ENCODE data around the gene NR1I2.

DNA sequence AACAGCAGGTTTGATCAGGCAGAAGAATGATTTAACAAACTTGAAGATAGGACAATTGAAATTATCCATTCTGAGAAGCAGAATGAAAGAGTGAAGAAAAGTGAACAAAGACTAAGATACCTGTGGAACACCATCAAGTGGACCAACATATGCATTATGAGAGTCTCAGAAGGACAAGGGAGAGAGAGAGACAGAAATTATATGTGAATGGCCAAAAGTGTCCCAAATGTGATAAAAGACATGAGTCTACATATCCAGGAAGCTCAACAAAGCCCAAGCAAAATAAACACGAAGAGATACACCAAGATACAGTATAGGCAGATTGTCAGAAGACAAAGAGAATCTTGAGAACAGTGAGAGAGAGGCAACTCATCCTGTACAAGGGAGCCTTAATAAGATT, 5.6 kb upstream of the NR1I2 start:
- TF ChIP-seq EP300 (IDR thresholded peaks at IDR 0.05) (no peak), CTCF (IDR thresholded peaks at IDR 0.05) (no peak), POLR2A (IDR thresholded peaks at IDR 0.05) (no peak)
